Measurements from ENCODE around the gene CCNJL.

DNA sequence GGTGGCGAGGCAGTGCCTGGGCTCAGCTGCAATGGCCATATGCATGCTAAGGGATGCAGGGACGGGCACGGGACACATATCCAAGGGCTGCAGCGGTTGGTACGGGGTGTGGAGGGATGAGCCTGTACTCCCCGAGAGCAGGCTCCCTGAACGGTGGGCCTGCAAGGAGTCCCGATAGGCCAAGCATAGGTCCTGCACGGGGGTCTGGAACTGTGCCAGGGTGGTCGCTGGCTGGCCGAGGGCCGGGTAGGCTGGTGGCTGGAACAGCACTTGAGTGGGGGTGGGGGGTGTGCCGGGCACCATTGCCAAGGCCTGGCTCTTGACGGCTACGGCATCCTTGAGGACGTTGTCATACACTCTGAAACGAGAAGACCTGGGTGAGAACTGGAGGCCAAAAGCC, 58.9 kb downstream of the CCNJL start:
- TF ChIP-seq POLR2AphosphoS5 (IDR thresholded peaks at IDR 0.05; ENCODE audit: low read depth, low read length), result no peak
- TF ChIP-seq POLR2A (IDR thresholded peaks at IDR 0.05; ENCODE audit: low read depth, low read length), result no peak
- TF ChIP-seq SPI1 (IDR thresholded peaks at IDR 0.05; ENCODE audit: low read depth, low read length), result no peak
- no peak for TF ChIP-seq TAF1 (IDR thresholded peaks at IDR 0.05; ENCODE audit: low read depth, low read length)
- no peak for TF ChIP-seq PAX5 (IDR thresholded peaks at IDR 0.05; ENCODE audit: insufficient read depth, low read length, severe bottlenecking)
- no peak for TF ChIP-seq POU2F2 (IDR thresholded peaks at IDR 0.05; ENCODE audit: low read depth, low read length)
